Hepatocyte (in vitro differentiated cells): ENCODE measurements around the gene BBOX1. TPM values are rescaled to one million over a fixed set of nuclear protein-coding genes. Genes with fewer than 3 reads are reported as not detected.

Experiments
- DNase-seq: peaks from one replicate; pipeline ENCODE4 v3.0.0-alpha.2; 2016; ENCODE audit warnings: low spot score
- H2AFZ ChIP-seq: fragments of 200-600 bp; sonication (generic); 2 replicates; pipeline ENCODE4 v1.6.0; 2016; ENCODE audit warnings: antibody characterized with exemption, mild to moderate bottlenecking
- H3K27ac ChIP-seq: fragments of 200-600 bp; sonication (generic); 2 replicates; pipeline ENCODE4 v1.5.1; 2016; ENCODE audit warnings: mild to moderate bottlenecking
- H3K27me3 ChIP-seq: fragments of 200-600 bp; sonication (generic); 2 replicates; pipeline ENCODE4 v1.6.1; 2016
- H3K36me3 ChIP-seq: fragments of 200-600 bp; sonication (generic); replicated peaks from 2 replicates; pipeline ENCODE4 v1.5.1; 2016; ENCODE audit warnings: low read depth; ENCODE audit not compliant: insufficient read depth
- H3K4me1 ChIP-seq: fragments of 200-600 bp; sonication (generic); 2 replicates; pipeline ENCODE4 v1.5.1; 2016; ENCODE audit warnings: mild to moderate bottlenecking, moderate library complexity; ENCODE audit not compliant: insufficient read depth
- H3K4me2 ChIP-seq: fragments of 200-600 bp; sonication (generic); 2 replicates; pipeline ENCODE4 v1.6.0; 2016
- H3K4me3 ChIP-seq: fragments of 200-600 bp; sonication (generic); 2 replicates; pipeline ENCODE4 v1.5.1; 2016; ENCODE audit warnings: mild to moderate bottlenecking
- H3K79me2 ChIP-seq: fragments of 200-600 bp; sonication (generic); 2 replicates; pipeline ENCODE4 v1.6.0; 2017; ENCODE audit warnings: mild to moderate bottlenecking
- H3K9me2 ChIP-seq: fragments of 200-600 bp; sonication (generic); replicated peaks from 2 replicates; pipeline ENCODE4 v1.6.0; 2017; ENCODE audit warnings: mild to moderate bottlenecking; ENCODE audit not compliant: insufficient read depth
- H3K9me3 ChIP-seq: fragments of 200-600 bp; sonication (generic); 2 replicates; pipeline ENCODE4 v1.5.1; 2016; ENCODE audit warnings: low read depth, mild to moderate bottlenecking
- H4K20me1 ChIP-seq: fragments of 200-600 bp; sonication (generic); 2 replicates; pipeline ENCODE4 v1.6.0; 2016; ENCODE audit warnings: mild to moderate bottlenecking; ENCODE audit not compliant: insufficient read depth, poor library complexity, severe bottlenecking
- EZH2 ChIP-seq: fragments of 200-600 bp; sonication (generic); IDR thresholded peaks from 2 replicates; pipeline ENCODE4 v1.6.1; 2016; ENCODE audit warnings: antibody characterized with exemption, mild to moderate bottlenecking, borderline replicate concordance
- EZH2phosphoT487 ChIP-seq: fragments of 200-600 bp; sonication (generic); IDR thresholded peaks from one replicate; pipeline ENCODE4 v1.6.1; 2018; ENCODE audit warnings: antibody characterized with exemption, mild to moderate bottlenecking, low read depth, moderate library complexity; ENCODE audit not compliant: unreplicated experiment, severe bottlenecking
- WGBS: methylation state at CpG from one replicate; pipeline ENCODE4 v1.1.6; 2016; ENCODE audit warnings: low lambda C conversion rate; ENCODE audit errors: missing lambda C conversion rate; 5-methylcytosine and 5-hydroxymethylcytosine counted together
- polyA plus RNA-seq: library from polyadenylated mRNA; unstranded; fragments of >200 nt; fragmentation: Nextera tagmentation; extraction: Ambion mirVana; gene quantifications from 2 replicates; pipeline ENCODE4 v1.2.1, GENCODE V29; 2016
- total RNA-seq: library from RNA; depleted of rRNA; stranded (reverse); fragments of >200 nt; gene quantifications from 2 replicates; pipeline ENCODE4 v1.2.3, GENCODE V29; 2014
- TF ChIP-seq, protein P1 (sequence below): fragments of 200-600 bp; sonication (generic); IDR thresholded peaks from 2 replicates; pipeline ENCODE4 v1.5.1; 2016; ENCODE audit warnings: antibody characterized with exemption, mild to moderate bottlenecking; ENCODE audit not compliant: poor library complexity

The BBOX1 gene
- total and polyA plus RNA-seq, 2 experiments from 2014 or later: 0.56 to 1.6 TPM

DNA sequence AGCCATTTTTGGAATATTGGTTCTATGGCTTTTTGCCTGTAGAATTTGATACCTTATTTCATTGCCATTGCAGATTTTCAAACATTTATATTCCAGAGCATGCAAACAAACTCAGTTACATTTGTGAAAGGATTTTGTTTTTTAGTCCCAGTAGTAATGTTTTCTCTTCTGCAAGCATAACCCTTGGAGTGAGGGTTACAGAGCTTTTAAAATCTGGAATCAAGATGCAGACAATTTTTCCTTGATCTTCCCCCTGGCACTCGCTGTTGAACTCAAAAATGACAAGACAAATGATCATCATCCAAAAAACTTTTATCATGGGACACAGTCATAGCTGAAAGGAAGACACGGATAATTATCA, 20.8 kb downstream of the BBOX1 start:
- no peak for TF ChIP-seq EZH2phosphoT487
- TF ChIP-seq EZH2: no peak
- TF ChIP-seq, protein P1, sequence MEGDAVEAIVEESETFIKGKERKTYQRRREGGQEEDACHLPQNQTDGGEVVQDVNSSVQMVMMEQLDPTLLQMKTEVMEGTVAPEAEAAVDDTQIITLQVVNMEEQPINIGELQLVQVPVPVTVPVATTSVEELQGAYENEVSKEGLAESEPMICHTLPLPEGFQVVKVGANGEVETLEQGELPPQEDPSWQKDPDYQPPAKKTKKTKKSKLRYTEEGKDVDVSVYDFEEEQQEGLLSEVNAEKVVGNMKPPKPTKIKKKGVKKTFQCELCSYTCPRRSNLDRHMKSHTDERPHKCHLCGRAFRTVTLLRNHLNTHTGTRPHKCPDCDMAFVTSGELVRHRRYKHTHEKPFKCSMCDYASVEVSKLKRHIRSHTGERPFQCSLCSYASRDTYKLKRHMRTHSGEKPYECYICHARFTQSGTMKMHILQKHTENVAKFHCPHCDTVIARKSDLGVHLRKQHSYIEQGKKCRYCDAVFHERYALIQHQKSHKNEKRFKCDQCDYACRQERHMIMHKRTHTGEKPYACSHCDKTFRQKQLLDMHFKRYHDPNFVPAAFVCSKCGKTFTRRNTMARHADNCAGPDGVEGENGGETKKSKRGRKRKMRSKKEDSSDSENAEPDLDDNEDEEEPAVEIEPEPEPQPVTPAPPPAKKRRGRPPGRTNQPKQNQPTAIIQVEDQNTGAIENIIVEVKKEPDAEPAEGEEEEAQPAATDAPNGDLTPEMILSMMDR: no peak
- peak overlapping the region; percentile 16 for H3K27ac ChIP-seq
- 65% methylated on average over 2 of the region's 2 CpGs for WGBS
- no peak overlapping the region for H3K4me3 ChIP-seq
- H3K36me3 ChIP-seq: no peaks in the 10 kb centered on the region
- no peaks in the 10 kb centered on the region for H3K9me2 ChIP-seq
- DNase-seq: no peak
- no peaks in the 10 kb centered on the region for H3K27me3 ChIP-seq
- peak overlapping the region; percentile 21 for H3K4me2 ChIP-seq
- no peak overlapping the region for H2AFZ ChIP-seq
- H4K20me1 ChIP-seq: no peaks in the 10 kb centered on the region
- H3K9me3 ChIP-seq: no peaks in the 10 kb centered on the region
- H3K4me1 ChIP-seq: no peaks in the 10 kb centered on the region
- H3K79me2 ChIP-seq: no peaks in the 10 kb centered on the region

DNA sequence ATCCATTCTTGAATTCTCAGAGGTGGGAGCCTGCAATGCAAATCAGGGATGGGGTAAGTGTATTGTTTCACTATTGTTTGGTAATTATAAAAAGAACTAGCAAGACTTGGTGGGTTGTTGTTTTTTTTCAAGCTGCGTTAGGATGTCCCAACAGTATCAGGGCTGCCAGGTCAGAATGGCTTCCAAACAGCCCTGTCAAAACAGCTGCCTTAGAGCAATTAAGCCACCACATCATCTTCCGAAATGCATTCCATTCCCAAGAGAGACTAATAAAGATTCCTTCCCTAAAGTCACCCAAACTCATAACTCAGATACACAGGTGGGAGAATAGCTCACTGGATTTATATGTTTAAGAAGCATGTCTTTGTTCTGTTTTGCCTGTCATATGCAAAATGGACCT, 23.5 kb downstream of the BBOX1 start:
- H3K4me2 ChIP-seq: no peak overlapping the region
- no peak overlapping the region for H3K4me3 ChIP-seq
- no peaks in the 10 kb centered on the region for H3K9me3 ChIP-seq
- no peaks in the 10 kb centered on the region for H3K4me1 ChIP-seq
- no peak for DNase-seq
- no peak overlapping the region for H2AFZ ChIP-seq
- H3K79me2 ChIP-seq: no peaks in the 10 kb centered on the region
- H3K27me3 ChIP-seq: no peaks in the 10 kb centered on the region
- no peak for TF ChIP-seq EZH2phosphoT487
- H3K9me2 ChIP-seq: no peaks in the 10 kb centered on the region
- H4K20me1 ChIP-seq: no peaks in the 10 kb centered on the region
- 69% methylated on average over 2 of the region's 2 CpGs for WGBS
- H3K27ac ChIP-seq: no peak overlapping the region
- no peaks in the 10 kb centered on the region for H3K36me3 ChIP-seq

DNA sequence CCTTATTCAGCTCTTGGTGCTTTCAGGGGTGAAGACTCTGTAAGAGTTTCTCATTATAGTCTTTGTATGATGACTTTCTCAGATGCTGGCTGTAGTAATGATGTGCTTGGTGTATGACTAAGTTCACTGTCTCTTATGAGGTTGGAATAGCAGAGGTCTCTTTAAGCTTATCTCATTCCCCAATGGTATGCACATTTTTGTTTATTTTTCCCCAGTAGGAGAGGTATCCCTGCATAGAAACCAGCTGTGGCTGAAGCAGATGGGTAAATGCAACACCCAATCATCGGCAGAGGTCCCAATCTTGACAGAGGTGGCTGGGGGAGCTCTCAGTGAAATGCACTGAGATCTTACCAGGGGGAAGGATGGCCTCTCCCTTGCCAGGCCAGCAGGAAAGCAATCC, 34.6 kb downstream of the BBOX1 start:
- no peak for DNase-seq
- no peaks in the 10 kb centered on the region for H3K36me3 ChIP-seq
- H3K4me3 ChIP-seq: no peak overlapping the region
- H3K9me3 ChIP-seq: no peaks in the 10 kb centered on the region
- H2AFZ ChIP-seq: no peak overlapping the region
- no peaks in the 10 kb centered on the region for H3K27me3 ChIP-seq
- H3K4me1 ChIP-seq: no peaks in the 10 kb centered on the region
- H3K4me2 ChIP-seq: no peak overlapping the region
- 59% methylated on average over 1 of the region's 1 CpG for WGBS
- no peaks in the 10 kb centered on the region for H3K79me2 ChIP-seq
- no peaks in the 10 kb centered on the region for H3K9me2 ChIP-seq
- no peak for TF ChIP-seq EZH2
- no peak for TF ChIP-seq EZH2phosphoT487
- TF ChIP-seq, protein P1: no peak
- H4K20me1 ChIP-seq: no peaks in the 10 kb centered on the region
- no peak overlapping the region for H3K27ac ChIP-seq

DNA sequence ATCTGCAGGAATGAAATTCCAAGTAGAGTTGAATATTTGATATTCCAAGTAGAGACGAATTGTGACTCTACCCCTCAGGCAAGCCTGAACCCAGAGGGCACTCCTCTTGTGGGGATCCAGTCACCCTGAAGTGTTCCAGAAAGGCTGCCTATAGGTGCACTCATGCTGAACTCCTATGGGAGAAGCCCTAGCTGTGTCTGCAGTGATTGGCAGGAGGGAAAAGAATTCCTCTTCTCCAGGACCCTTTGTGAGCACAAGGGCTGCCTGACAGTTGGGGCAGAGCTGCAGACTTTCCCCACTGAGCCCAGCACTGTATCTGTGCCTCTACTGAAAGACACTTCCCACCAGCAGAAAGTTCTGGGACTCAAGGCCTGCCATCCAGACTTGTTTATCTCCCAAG, 35.0 kb downstream of the BBOX1 start:
- no peak overlapping the region for H3K4me2 ChIP-seq
- no peaks in the 10 kb centered on the region for H4K20me1 ChIP-seq
- TF ChIP-seq, protein P1: no peak
- no peak for TF ChIP-seq EZH2phosphoT487
- no peak for TF ChIP-seq EZH2
- no peaks in the 10 kb centered on the region for H3K4me1 ChIP-seq
- no peaks in the 10 kb centered on the region for H3K9me3 ChIP-seq
- H3K36me3 ChIP-seq: no peaks in the 10 kb centered on the region
- no peak for DNase-seq
- no peak overlapping the region for H2AFZ ChIP-seq
- H3K79me2 ChIP-seq: no peaks in the 10 kb centered on the region
- no peaks in the 10 kb centered on the region for H3K27me3 ChIP-seq
- H3K4me3 ChIP-seq: no peak overlapping the region
- H3K9me2 ChIP-seq: no peaks in the 10 kb centered on the region
- H3K27ac ChIP-seq: no peak overlapping the region
- whole genome bisulfite sequencing: 95% methylated on average over 1 of the region's 1 CpG
